PC-3 (cell line): ENCODE results near the gene DHODH. TPM values are rescaled to one million over a fixed set of nuclear protein-coding genes. Genes with fewer than 3 reads are reported as not detected.

Experiments
- ATAC-seq: fragments of 200-7000 bp; cut with Tn5 transposase; 2 replicates; pipeline ENCODE4 v1.9.1; 2020; ENCODE audit warnings: mild to moderate bottlenecking, moderate library complexity
- BruUV-seq: library from RNA; stranded (reverse); fragments of 400-500 nt; replicated peaks from 2 replicates; lab custom pipeline; 2021; lab: Mats Ljungman, UMichigan
- CTCF ChIA-PET: fragments of 300-600 bp; sonication (Branson Sonifier 250); formaldehyde crosslinking; loops from one replicate; lab custom pipeline; 2022; ENCODE audit warnings: antibody characterized with exemption; lab: Charles Lee
- POLR2A ChIA-PET: fragments of 300-600 bp; sonication (Branson Sonifier 250); formaldehyde crosslinking; loops from one replicate; lab custom pipeline; 2022; ENCODE audit warnings: antibody characterized with exemption; ENCODE audit not compliant: unreplicated experiment; lab: Charles Lee
- DNase-seq: peaks from one replicate; pipeline ENCODE4 v3.0.0-alpha.2; 2015
- H2AFZ ChIP-seq: fragments of 300-600 bp; sonication (generic); 2 replicates; pipeline ENCODE4 v1.6.0; 2016; ENCODE audit warnings: antibody characterized with exemption, low read length
- H3F3A ChIP-seq: fragments of 300-600 bp; sonication (generic); one replicate; pipeline ENCODE4 v1.6.0; 2017; ENCODE audit warnings: antibody characterized with exemption, low read length, control low read depth, mild to moderate bottlenecking; ENCODE audit not compliant: unreplicated experiment
- H3K27ac ChIP-seq: fragments of 300-600 bp; sonication (generic); 2 replicates; pipeline ENCODE4 v1.5.1; 2016; ENCODE audit warnings: mild to moderate bottlenecking, low read length
- H3K27me3 ChIP-seq: fragments of 300-600 bp; sonication (generic); 2 replicates; pipeline ENCODE4 v1.6.1; 2016; ENCODE audit warnings: low read length, mixed read lengths
- H3K36me3 ChIP-seq: fragments of 300-600 bp; sonication (generic); 2 replicates; pipeline ENCODE4 v1.6.1; 2016; ENCODE audit warnings: low read depth, mixed run types, low read length, mixed read lengths
- H3K4me1 ChIP-seq: fragments of 300-600 bp; sonication (generic); 2 replicates; pipeline ENCODE4 v1.5.1; 2016; ENCODE audit warnings: low read length; ENCODE audit not compliant: insufficient read depth
- H3K4me2 ChIP-seq: fragments of 300-600 bp; sonication (generic); 2 replicates; pipeline ENCODE4 v1.6.0; 2016; ENCODE audit warnings: low read length
- H3K4me3 ChIP-seq: fragments of 300-600 bp; sonication (generic); 2 replicates; pipeline ENCODE4 v1.5.1; 2016; ENCODE audit warnings: mild to moderate bottlenecking, low read length, mixed read lengths
- H3K79me2 ChIP-seq: fragments of 300-600 bp; sonication (generic); 2 replicates; pipeline ENCODE4 v1.6.1; 2017; ENCODE audit warnings: low read length, mixed read lengths
- H3K9ac ChIP-seq: fragments of 300-600 bp; sonication (generic); 2 replicates; pipeline ENCODE4 v1.6.0; 2016; ENCODE audit warnings: mild to moderate bottlenecking, low read length
- H3K9me2 ChIP-seq: fragments of 300-600 bp; sonication (generic); replicated peaks from 2 replicates; pipeline ENCODE4 v1.6.1; 2016; ENCODE audit warnings: mixed run types, low read length, mixed read lengths
- H3K9me3 ChIP-seq: fragments of 300-600 bp; sonication (generic); 2 replicates; pipeline ENCODE4 v1.6.1; 2016; ENCODE audit warnings: low read length, mixed read lengths
- H4K20me1 ChIP-seq: fragments of 300-600 bp; sonication (generic); 2 replicates; pipeline ENCODE4 v1.6.1; 2016; ENCODE audit warnings: low read length, mixed read lengths
- EZH2 ChIP-seq: fragments of 300-600 bp; sonication (generic); IDR thresholded peaks from one replicate; pipeline ENCODE4 v1.6.1; 2017; ENCODE audit warnings: antibody characterized with exemption, mild to moderate bottlenecking, low read length; ENCODE audit not compliant: unreplicated experiment
- EZH2phosphoT487 ChIP-seq: fragments of 300-600 bp; sonication (generic); IDR thresholded peaks from 2 replicates; pipeline ENCODE4 v1.6.1; 2018; ENCODE audit warnings: mild to moderate bottlenecking, antibody characterized with exemption, low read length, borderline replicate concordance
- intact Hi-C: fragments of 100-400 bp; cut with micrococcal nuclease; formaldehyde crosslinking; loops from 2 replicates; pipeline ENCODE4 v1.9.0; 2023
- total RNA-seq: library from RNA; depleted of rRNA; stranded (reverse); fragments of >200 nt; gene quantifications from 2 replicates; pipeline ENCODE4 v1.2.3, GENCODE V29; 2014
- TF ChIP-seq, protein P1 (sequence below): fragments of 300-600 bp; sonication (generic); conservative IDR thresholded peaks from 2 replicates; pipeline ENCODE4 v1.5.1; 2017; ENCODE audit warnings: antibody characterized with exemption, low read depth, mild to moderate bottlenecking, low read length

Gene DHODH
- total RNA-seq, 1 experiment from 2014 or later: 11.1 TPM

DNA sequence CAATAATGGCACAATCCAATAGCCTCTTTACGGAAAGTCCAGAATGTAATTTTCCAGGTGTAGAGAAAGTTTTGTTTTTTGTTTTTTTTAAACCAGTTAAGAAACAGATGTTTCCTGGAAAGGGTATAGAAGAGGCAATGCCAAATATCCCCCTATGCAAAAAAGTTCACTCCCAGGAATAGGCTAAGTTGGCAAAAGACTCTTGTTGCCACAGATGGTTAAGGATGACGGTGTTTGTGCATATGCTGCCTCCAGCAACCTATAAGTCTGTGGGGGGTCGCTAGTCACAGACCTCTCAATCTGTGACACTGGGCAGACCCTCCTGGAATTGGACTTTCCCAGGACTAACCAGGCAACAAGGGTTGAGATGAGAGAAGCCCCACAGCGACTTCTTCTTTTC is 24.9 kb downstream of the DHODH start:
- Histone ChIP-seq H3K4me3 (no peak overlapping the region), H3K79me2 (no peaks in the 10 kb centered on the region), H3F3A (no peaks in the 10 kb centered on the region), H4K20me1 (no peaks in the 10 kb centered on the region), H3K36me3 (no peaks in the 10 kb centered on the region), H3K4me1 (no peaks in the 10 kb centered on the region), H3K9me3 (no peaks in the 10 kb centered on the region), H3K9me2 (no peaks in the 10 kb centered on the region), H3K27ac (no peak overlapping the region), H3K27me3 (no peaks in the 10 kb centered on the region), H3K4me2 (no peak overlapping the region), H3K9ac (no peak overlapping the region), H2AFZ (no peak overlapping the region)
- POLR2A ChIA-PET: no interaction called here
- TF ChIP-seq EZH2phosphoT487 (no peak), EZH2 (no peak)
- TF ChIP-seq, protein P1, sequence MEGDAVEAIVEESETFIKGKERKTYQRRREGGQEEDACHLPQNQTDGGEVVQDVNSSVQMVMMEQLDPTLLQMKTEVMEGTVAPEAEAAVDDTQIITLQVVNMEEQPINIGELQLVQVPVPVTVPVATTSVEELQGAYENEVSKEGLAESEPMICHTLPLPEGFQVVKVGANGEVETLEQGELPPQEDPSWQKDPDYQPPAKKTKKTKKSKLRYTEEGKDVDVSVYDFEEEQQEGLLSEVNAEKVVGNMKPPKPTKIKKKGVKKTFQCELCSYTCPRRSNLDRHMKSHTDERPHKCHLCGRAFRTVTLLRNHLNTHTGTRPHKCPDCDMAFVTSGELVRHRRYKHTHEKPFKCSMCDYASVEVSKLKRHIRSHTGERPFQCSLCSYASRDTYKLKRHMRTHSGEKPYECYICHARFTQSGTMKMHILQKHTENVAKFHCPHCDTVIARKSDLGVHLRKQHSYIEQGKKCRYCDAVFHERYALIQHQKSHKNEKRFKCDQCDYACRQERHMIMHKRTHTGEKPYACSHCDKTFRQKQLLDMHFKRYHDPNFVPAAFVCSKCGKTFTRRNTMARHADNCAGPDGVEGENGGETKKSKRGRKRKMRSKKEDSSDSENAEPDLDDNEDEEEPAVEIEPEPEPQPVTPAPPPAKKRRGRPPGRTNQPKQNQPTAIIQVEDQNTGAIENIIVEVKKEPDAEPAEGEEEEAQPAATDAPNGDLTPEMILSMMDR: no peak
- intact Hi-C loops: no loop called here
- DNase-seq (no peak), ATAC-seq (no peak)
- BruUV-seq: no TSS peak
- CTCF ChIA-PET: no interaction called here

- CTCF ChIA-PET: no interaction called here
- ATAC-seq: no peak
- POLR2A ChIA-PET: no interaction called here
Observed at GRCh38 chr16:72036098-72036497, 27.6 kb downstream of the DHODH start.

GRCh38 chr16:72042157-72042660 is 33.7 kb downstream of the DHODH start:
- H4K20me1 ChIP-seq: no peaks in the 10 kb centered on the region
- H3K9me2 ChIP-seq: no peaks in the 10 kb centered on the region
- no peaks in the 10 kb centered on the region for H3F3A ChIP-seq
- ATAC-seq: no peak
- no TSS peak for BruUV-seq
- ChIA-PET CTCF (no interaction called here), POLR2A (no interaction called here)
- H3K9ac ChIP-seq: no peak overlapping the region
- no peaks in the 10 kb centered on the region for H3K9me3 ChIP-seq
- H3K27me3 ChIP-seq: no peaks in the 10 kb centered on the region
- H2AFZ ChIP-seq: no peak overlapping the region
- H3K36me3 ChIP-seq: no peaks in the 10 kb centered on the region
- no peak overlapping the region for H3K4me3 ChIP-seq
- no peak overlapping the region for H3K4me2 ChIP-seq
- no peaks in the 10 kb centered on the region for H3K4me1 ChIP-seq
- H3K27ac ChIP-seq: no peak overlapping the region
- no peak for DNase-seq
- intact Hi-C loops: no loop called here
- TF ChIP-seq EZH2 (no peak), EZH2phosphoT487 (no peak)
- TF ChIP-seq, protein P1: no peak
- H3K79me2 ChIP-seq: no peaks in the 10 kb centered on the region

More at GRCh38 chr16:72036098-72036497, 27.6 kb downstream of the DHODH start:
- TF ChIP-seq EZH2phosphoT487 (no peak), EZH2 (no peak)
- TF ChIP-seq, protein P1: no peak
- Histone ChIP-seq H3K79me2 (no peaks in the 10 kb centered on the region), H3K9ac (no peak overlapping the region), H3K4me3 (no peak overlapping the region), H3K9me3 (no peaks in the 10 kb centered on the region), H3K4me1 (no peaks in the 10 kb centered on the region), H3K36me3 (no peaks in the 10 kb centered on the region), H4K20me1 (no peaks in the 10 kb centered on the region), H2AFZ (no peak overlapping the region), H3K4me2 (no peak overlapping the region), H3K9me2 (no peaks in the 10 kb centered on the region), H3F3A (no peaks in the 10 kb centered on the region), H3K27me3 (no peaks in the 10 kb centered on the region), H3K27ac (no peak overlapping the region)
- no TSS peak for BruUV-seq
- no peak for DNase-seq
- intact Hi-C loops: no loop called here
